HL-60 (cell line): ENCODE data around the gene ATXN7L2.

Experiments
- DNase-seq, 2 experiments: peaks; one replicate each; pipeline ENCODE4 v3.0.0-alpha.2; 2010 to 2020; ENCODE audit warnings: low read depth in 1 of 2, low spot score in 1 of 2
- H3K27ac ChIP-seq: fragments of 250-450 bp; sonication (Bioruptor Pico); replicated peaks from 2 replicates; pipeline ENCODE4 v1.5.1; 2020; ENCODE audit warnings: mild to moderate bottlenecking, moderate library complexity
- H3K27me3 ChIP-seq: fragments of 250-450 bp; sonication (Bioruptor Pico); 2 replicates; pipeline ENCODE4 v1.5.1; 2021; ENCODE audit warnings: mild to moderate bottlenecking, moderate library complexity; ENCODE audit not compliant: insufficient read depth, poor library complexity, severe bottlenecking
- H3K4me3 ChIP-seq: replicated peaks from 2 replicates; pipeline ENCODE4 v1.5.1; 2011; ENCODE audit warnings: mild to moderate bottlenecking, control low read depth, low read length; ENCODE audit not compliant: insufficient read depth
- GABPA ChIP-seq: IDR thresholded peaks from 2 replicates; pipeline ENCODE4 v1.6.1; 2012; ENCODE audit warnings: low read depth
- POLR2AphosphoS5 ChIP-seq: IDR thresholded peaks from 2 replicates; pipeline ENCODE4 v1.6.1; 2012; ENCODE audit warnings: low read depth
- SPI1 ChIP-seq: IDR thresholded peaks from 2 replicates; pipeline ENCODE4 v1.6.1; 2012; ENCODE audit warnings: low read depth, mild to moderate bottlenecking, borderline replicate concordance
- TF ChIP-seq, protein P1 (sequence below): IDR thresholded peaks from one replicate; pipeline ENCODE4 v1.5.1; 2011; ENCODE audit warnings: low read length, control low read depth, inconsistent platforms; ENCODE audit not compliant: insufficient read depth
- TF ChIP-seq, protein P2 (sequence below): IDR thresholded peaks from 2 replicates; pipeline ENCODE4 v1.6.1; 2012; ENCODE audit warnings: low read depth; ENCODE audit not compliant: insufficient replicate concordance

ATXN7L2 gene

DNA sequence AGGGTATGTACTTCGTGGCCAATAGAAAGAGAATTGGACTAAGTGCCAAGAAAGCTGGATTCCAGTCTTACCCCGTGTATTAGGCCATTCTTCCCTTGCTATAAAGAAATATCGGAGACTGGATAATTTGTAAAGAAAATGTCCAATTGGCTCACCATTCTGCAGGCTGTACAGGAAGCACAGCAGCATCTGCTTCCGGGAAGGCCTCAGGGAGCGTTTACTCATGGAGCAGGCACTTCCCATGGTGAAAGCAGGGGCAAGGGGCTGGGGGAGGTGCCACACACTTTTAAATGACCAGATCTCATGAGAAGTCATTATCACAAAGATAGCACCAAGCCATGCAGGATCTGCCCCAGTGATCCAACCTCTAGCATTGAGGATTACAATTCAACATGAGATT is 33.6 kb downstream of the ATXN7L2 start:
- TF ChIP-seq, protein P1, sequence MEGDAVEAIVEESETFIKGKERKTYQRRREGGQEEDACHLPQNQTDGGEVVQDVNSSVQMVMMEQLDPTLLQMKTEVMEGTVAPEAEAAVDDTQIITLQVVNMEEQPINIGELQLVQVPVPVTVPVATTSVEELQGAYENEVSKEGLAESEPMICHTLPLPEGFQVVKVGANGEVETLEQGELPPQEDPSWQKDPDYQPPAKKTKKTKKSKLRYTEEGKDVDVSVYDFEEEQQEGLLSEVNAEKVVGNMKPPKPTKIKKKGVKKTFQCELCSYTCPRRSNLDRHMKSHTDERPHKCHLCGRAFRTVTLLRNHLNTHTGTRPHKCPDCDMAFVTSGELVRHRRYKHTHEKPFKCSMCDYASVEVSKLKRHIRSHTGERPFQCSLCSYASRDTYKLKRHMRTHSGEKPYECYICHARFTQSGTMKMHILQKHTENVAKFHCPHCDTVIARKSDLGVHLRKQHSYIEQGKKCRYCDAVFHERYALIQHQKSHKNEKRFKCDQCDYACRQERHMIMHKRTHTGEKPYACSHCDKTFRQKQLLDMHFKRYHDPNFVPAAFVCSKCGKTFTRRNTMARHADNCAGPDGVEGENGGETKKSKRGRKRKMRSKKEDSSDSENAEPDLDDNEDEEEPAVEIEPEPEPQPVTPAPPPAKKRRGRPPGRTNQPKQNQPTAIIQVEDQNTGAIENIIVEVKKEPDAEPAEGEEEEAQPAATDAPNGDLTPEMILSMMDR = no peak
- TF ChIP-seq POLR2AphosphoS5 = no peak
- TF ChIP-seq SPI1 = no peak
- no peak for TF ChIP-seq GABPA
- Histone ChIP-seq H3K27me3 (no peaks in the 10 kb centered on the region), H3K4me3 (no peak overlapping the region), H3K27ac (no peak overlapping the region)
- DNase-seq = no peak

DNA sequence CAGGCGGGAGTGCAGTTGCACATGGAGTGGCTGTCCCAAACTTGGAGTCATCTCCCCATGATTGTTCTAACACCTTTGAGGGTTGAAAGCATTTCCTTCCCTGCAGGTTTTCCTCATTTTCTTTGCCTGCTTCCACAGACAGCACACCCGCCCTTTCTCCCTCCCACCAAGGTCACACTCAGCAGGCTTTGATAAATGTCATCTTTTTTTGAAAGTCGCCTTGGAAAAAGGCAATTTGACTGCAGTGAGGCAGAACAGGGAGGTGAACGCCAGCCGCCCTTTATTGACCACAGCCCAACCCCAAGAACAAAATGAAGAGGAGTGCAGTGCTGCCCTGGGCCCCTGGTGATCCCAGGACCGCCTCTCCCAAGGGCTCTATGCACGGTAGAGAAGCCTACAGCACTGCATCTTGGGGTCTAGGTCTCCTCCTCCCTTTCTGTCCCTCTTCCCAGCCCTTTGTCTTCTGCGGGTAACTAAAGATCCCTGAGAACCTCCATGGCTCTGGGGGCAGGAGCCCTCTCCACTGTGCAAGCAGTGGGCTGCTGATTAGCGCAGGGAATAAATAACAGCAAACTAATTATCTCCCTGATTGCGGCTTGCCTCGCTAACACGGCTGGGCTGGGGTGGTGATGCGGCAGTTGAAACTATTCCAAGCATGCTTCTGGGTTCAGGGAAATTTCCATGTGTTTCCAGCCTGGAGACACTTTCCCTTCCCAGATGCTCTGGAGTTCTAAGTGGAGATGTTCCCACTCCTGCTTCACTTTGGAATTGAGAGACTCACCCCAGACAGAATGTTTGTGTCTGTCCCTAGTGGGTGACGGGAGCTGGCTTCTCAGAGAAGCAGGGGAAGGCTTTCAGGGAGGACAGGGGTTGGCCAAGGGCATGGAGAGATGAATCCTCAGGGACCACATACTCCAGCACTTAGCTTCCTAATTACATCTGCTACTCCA is 37.6 kb downstream of the ATXN7L2 start:
- H3K27ac ChIP-seq = no peak overlapping the region
- H3K27me3 ChIP-seq = no peaks in the 10 kb centered on the region
- TF ChIP-seq SPI1 (no peak), POLR2AphosphoS5 (no peak), GABPA (no peak)
- TF ChIP-seq, protein P2, sequence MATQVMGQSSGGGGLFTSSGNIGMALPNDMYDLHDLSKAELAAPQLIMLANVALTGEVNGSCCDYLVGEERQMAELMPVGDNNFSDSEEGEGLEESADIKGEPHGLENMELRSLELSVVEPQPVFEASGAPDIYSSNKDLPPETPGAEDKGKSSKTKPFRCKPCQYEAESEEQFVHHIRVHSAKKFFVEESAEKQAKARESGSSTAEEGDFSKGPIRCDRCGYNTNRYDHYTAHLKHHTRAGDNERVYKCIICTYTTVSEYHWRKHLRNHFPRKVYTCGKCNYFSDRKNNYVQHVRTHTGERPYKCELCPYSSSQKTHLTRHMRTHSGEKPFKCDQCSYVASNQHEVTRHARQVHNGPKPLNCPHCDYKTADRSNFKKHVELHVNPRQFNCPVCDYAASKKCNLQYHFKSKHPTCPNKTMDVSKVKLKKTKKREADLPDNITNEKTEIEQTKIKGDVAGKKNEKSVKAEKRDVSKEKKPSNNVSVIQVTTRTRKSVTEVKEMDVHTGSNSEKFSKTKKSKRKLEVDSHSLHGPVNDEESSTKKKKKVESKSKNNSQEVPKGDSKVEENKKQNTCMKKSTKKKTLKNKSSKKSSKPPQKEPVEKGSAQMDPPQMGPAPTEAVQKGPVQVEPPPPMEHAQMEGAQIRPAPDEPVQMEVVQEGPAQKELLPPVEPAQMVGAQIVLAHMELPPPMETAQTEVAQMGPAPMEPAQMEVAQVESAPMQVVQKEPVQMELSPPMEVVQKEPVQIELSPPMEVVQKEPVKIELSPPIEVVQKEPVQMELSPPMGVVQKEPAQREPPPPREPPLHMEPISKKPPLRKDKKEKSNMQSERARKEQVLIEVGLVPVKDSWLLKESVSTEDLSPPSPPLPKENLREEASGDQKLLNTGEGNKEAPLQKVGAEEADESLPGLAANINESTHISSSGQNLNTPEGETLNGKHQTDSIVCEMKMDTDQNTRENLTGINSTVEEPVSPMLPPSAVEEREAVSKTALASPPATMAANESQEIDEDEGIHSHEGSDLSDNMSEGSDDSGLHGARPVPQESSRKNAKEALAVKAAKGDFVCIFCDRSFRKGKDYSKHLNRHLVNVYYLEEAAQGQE = no peak
- TF ChIP-seq, protein P1 = no peak
- DNase-seq = no peak
- no peak overlapping the region for H3K4me3 ChIP-seq

DNA sequence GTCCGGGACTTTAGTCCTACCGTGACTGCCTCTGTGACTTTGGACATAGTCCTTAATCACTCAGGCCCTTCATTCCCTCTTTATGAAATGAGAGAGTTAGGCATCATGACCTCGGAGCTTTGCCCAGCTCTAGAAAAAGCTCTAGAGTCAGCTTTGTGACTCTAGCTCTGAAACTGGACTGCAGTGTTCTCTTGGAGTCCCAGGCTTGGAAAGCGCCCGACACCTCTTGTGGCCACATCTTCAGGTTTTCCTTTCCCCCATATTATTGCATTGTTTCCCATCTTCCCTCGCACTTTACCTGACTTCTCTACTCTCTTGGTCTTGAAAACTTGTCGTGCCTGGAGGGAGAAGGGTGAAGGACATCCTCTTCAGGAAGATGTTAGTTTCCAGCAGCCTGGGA is 38.3 kb downstream of the ATXN7L2 start:
- TF ChIP-seq, protein P1 = no peak
- TF ChIP-seq POLR2AphosphoS5 = no peak
- TF ChIP-seq, protein P2 = no peak
- no peak for TF ChIP-seq GABPA
- no peak for TF ChIP-seq SPI1
- Histone ChIP-seq H3K4me3 (no peak overlapping the region), H3K27me3 (no peaks in the 10 kb centered on the region), H3K27ac (no peak overlapping the region)
- no peak for DNase-seq
